Measurements from ENCODE around the gene GRM4.

DNA sequence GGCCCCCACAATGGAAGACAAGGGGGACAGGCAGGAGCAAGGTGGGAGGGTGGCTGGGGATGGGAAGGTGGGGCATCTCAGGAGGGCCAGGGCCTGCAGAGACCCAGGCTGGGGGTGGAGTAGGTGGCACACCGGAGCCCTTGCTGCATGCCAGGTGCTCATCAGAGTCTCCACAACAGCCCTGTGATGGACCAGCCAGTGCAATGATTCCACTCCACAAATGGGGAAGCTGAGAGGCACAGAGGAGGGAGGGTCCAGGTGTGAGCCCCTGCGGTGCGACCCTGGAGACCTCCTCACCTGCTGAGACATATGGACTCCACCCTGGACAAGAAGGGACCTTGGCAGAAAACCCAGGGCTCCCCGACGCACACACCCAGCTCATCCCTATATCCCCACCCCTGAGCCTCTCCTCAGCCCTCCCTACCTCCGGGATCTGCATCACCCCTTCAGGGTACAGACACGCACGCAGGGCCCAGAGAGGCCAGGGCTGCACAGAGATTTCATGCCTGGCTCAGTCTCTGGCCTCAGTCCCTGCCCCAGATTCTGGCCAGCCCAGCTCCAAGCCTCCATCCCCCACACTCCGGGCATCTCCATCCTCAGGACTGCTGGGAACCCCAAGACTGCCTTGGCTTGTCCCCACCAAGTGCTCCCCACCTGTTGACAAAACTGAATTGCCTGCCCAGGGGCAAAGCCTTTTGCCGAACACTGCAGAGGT lies 7.1 kb upstream of the GRM4 start:
- TF ChIP-seq ZNF212 (CRISPR knock-in tag; IDR thresholded peaks at IDR 0.05) (no peak), ATF3 (IDR thresholded peaks at IDR 0.05) (no peak), ATF3 (CRISPR knock-in tag; conservative IDR thresholded peaks at IDR 0.05) (no peak), PHF20 (IDR thresholded peaks at IDR 0.05; ENCODE audit: partially characterized antibody) (no peak), CTCF (IDR thresholded peaks at IDR 0.05 in 2 of 3, conservative IDR thresholded peaks at IDR 0.05 in 1 of 3; ENCODE audit: insufficient read depth in 2 of 3, low read depth in 1 of 3, low read length in 3 of 3) (no peak)
- TF ChIP-seq, protein P1, sequence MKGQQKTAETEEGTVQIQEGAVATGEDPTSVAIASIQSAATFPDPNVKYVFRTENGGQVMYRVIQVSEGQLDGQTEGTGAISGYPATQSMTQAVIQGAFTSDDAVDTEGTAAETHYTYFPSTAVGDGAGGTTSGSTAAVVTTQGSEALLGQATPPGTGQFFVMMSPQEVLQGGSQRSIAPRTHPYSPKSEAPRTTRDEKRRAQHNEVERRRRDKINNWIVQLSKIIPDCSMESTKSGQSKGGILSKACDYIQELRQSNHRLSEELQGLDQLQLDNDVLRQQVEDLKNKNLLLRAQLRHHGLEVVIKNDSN (CRISPR knock-in tag; IDR thresholded peaks at IDR 0.05), result no peak
